GM10847 (cell line): ENCODE results near the gene GID8.

Experiments used
- POLR2A ChIP-seq: IDR thresholded peaks from 2 replicates; pipeline ENCODE4 v1.6.1; 2011; ENCODE audit not compliant: insufficient read length; ENCODE audit errors: extremely low read depth

The GID8 gene

GRCh38 chr20:62942456-62942855 lies 4.5 kb downstream of the GID8 start:
- no peak for TF ChIP-seq POLR2A

- no peak for TF ChIP-seq POLR2A
Measured at GRCh38 chr20:62943396-62943795, 5.4 kb downstream of the GID8 start.

- TF ChIP-seq POLR2A = no peak
Measured at GRCh38 chr20:62944184-62944583, 6.2 kb downstream of the GID8 start.

- TF ChIP-seq POLR2A = no peak
Measured at GRCh38 chr20:62944746-62945145, 6.8 kb downstream of the GID8 start.

- no peak for TF ChIP-seq POLR2A
Measured at GRCh38 chr20:62945771-62946339, 7.9 kb downstream of the GID8 start.

GRCh38 chr20:62946918-62947317 lies 9.0 kb downstream of the GID8 start:
- TF ChIP-seq POLR2A = no peak

- TF ChIP-seq POLR2A = no peak
Measured at GRCh38 chr20:62947532-62948300, 9.8 kb downstream of the GID8 start.

GRCh38 chr20:62949153-62949821 lies 11.3 kb downstream of the GID8 start:
- TF ChIP-seq POLR2A = no peak

GRCh38 chr20:62949962-62950361 lies 12.0 kb downstream of the GID8 start:
- no peak for TF ChIP-seq POLR2A

GRCh38 chr20:62950741-62951140 lies 12.8 kb downstream of the GID8 start:
- TF ChIP-seq POLR2A = no peak

- TF ChIP-seq POLR2A = no peak
Measured at GRCh38 chr20:62951143-62951895, 13.4 kb downstream of the GID8 start.

GRCh38 chr20:62951896-62952372 lies 14.0 kb downstream of the GID8 start:
- TF ChIP-seq POLR2A = no peak

GRCh38 chr20:62952373-62952967 lies 14.5 kb downstream of the GID8 start, which contains the start of gene SLC17A9:
Gene SLC17A9, plus strand, starts transcription at chr20:62952709. Its CDS starts 122 bp downstream, at chr20:62952831.
- peak; percentile 53 for TF ChIP-seq POLR2A

GRCh38 chr20:62952968-62953838 lies 15.3 kb downstream of the GID8 start:
- TF ChIP-seq POLR2A = no peak
